GM18909 (cell line): ENCODE data around the gene SLC37A1.

Source experiments
- ATAC-seq: cut with Tn5 transposase; IDR thresholded peaks from one replicate; pipeline ENCODE4 v1.9.1; 2021; ENCODE audit warnings: mild to moderate bottlenecking; ENCODE audit not compliant: unreplicated experiment, poor library complexity

SLC37A1 gene

DNA sequence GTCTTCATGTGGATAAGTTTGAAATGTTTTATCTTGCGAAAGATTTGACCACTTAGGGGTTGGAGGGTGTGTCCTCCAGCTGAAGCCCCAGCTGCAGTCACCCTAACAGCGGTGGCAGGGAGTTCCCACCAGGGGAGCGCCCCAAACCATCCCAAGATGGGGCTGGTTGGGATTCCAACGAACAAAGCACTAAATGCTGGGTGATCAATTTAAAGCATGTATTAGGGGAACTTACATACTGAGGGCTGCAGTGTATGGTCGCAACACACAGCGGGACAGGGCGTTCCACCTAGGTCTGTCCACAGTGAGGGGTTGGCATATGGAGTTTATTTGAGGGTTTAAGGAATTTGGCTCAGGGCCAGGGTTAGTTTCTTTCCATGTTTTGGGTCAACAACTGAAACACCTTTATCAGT is 26.3 kb downstream of the SLC37A1 start:
- no peak for ATAC-seq

DNA sequence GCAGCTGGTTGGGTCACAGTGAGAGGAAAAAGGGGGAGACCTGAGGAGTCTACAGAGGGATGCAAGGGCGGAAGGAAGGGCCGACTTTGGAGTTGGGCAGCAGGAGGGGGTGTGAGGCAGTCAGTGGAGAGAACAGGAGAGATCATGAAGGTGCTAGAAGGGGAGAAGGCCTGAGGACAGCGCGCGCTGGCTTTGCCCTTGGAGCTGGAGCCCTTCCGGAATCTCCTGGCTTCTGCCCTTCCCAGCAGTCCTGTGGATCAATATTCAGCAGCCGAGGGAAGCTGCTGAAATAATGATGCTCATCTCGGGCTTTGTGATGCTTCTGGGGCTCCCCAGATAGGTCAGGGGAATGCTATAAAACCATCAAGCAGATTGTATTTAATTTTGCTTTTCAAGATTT is 26.7 kb downstream of the SLC37A1 start:
- ATAC-seq: no peak

- no peak for ATAC-seq
Observed at GRCh38 chr21:42541174-42541573, 27.5 kb downstream of the SLC37A1 start.

- ATAC-seq: no peak
Observed at GRCh38 chr21:42541618-42542017, 28.0 kb downstream of the SLC37A1 start.

- no peak for ATAC-seq
Observed at GRCh38 chr21:42542196-42542595, 28.5 kb downstream of the SLC37A1 start.

GRCh38 chr21:42542596-42542995 is 28.9 kb downstream of the SLC37A1 start:
- no peak for ATAC-seq

DNA sequence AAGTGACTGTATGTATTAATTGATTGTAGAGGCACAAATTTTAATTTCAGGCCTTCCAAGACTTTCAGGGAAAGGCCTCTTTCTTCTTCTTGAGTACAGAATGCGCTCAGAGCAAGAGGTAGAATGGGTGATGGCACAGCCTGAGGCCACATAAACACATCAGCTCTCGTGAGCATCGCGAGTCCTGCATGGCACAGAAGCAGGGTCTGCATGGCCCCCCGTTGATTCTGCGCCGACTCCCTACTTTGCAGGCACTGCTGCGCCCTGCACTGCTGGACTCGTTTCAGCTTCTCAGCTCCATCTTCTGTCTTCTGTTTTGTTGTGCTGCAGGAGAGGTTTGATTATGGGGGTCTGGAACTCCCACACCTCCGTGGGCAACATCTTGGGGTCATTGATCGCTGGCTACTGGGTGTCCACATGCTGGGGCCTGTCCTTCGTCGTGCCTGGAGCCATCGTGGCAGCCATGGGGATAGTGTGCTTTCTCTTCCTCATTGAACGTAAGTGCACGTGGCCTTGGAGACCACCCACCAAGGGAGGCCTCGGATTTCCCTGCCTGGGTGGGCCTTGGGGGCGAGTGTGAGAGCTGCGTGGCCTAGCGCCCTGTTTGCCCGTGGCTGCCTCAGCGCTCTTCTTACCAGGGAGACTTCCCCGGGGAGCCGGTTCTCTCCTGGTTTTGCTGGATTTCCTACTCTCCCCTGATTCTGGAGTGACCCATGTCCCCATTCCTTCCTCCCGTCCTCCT is 29.6 kb downstream of the SLC37A1 start:
- no peak for ATAC-seq

GRCh38 chr21:42544544-42544943 is 30.9 kb downstream of the SLC37A1 start:
- no peak for ATAC-seq

DNA sequence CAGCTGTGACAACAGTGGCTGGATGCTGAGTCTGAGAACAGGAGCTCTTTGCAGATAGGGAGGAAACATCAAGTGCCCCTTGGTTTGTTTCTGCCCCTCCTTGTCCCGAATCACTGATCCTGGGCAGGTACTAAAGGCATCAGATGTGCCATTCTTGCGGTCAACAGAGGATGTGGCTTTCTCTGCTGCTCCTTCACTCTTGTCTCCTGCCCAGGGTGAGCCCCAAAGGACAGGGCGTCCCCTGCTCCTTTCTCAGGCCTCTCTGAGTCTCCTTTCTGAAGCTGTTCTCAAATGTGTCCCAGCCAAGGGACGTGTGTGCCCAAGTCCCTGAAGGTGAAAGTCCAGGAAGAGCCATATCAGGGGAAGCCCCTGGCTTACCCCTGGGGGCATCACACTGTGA is 31.7 kb downstream of the SLC37A1 start:
- ATAC-seq: no peak

GRCh38 chr21:42545745-42546144 is 32.1 kb downstream of the SLC37A1 start:
- no peak for ATAC-seq

DNA sequence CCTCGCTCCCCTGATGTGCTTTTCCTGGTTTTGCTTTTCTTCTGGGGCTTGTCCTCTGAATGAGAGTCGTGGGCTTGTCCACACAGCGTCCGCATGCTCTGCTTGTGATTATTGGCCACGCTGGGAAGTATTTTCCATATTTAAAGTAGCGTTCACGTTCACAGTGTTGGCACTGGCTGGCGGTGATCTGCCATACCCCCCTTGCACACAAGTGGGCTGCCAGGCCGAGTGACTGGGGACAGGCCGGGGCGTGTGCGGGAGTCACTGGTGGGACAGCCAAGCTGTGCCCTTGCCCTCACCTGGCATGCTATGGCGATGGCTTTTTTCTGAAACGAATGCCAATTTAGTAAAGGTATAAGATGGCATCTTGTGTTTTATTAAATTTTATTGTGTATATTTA is 32.8 kb downstream of the SLC37A1 start:
- ATAC-seq: no peak

- ATAC-seq: no peak
Observed at GRCh38 chr21:42547001-42547905, 33.6 kb downstream of the SLC37A1 start.

- ATAC-seq: no peak
Observed at GRCh38 chr21:42547906-42548365, 34.3 kb downstream of the SLC37A1 start.

DNA sequence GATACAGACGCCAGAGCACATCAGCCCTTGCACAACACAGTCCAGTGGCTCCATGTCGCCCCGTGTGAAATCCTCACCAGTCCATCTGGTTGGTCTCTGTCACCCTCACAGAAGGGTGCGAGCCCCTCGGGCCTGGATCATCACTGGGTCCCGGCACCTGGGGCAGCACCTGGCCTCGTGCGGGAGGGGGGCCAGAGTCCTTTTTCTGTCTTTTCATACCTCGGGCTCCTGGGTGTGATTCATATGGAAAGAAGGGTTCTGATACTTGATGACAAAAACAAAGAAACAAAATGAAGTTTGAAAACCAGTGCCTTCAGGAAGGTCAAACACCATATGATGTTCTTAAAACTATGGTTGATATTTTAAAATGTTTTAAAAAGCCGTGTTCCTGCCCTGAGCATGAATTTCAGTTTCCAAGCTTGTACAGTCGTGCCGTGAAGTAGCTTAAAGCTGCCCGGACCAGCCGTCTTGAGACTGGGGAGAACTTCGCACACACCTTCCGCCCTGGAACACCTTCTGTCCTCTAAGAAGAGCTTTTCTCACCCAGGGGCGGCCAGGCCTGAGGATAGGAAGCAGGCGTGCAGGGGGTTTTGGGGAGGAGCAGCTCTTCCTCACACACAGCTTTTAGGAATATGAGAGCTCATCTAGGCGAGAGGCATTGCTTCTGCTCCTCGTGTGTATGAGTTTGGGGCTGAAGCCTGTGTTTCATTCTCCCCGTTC is 35.2 kb downstream of the SLC37A1 start:
- no peak for ATAC-seq

DNA sequence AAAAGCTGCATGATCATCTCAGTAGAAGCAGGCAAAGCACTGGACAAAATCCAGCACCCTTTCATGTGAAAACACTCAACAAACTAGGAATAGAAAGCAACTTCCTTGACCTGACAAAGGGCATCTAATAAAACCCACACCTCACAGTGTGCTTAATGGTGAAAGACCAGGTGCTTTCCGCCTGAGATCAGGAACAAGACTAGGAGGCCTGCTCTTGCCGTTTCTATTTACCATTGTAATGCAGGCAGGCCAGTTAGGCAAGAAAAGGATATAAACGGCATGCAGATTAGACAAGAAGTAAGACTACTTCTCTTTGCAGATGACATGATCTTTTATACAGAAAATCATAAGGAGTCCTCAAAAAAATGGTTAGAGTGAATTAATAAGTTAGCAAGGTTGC is 37.2 kb downstream of the SLC37A1 start:
- ATAC-seq: no peak

GRCh38 chr21:42552407-42553336 is 39.0 kb downstream of the SLC37A1 start:
- ATAC-seq: no peak

DNA sequence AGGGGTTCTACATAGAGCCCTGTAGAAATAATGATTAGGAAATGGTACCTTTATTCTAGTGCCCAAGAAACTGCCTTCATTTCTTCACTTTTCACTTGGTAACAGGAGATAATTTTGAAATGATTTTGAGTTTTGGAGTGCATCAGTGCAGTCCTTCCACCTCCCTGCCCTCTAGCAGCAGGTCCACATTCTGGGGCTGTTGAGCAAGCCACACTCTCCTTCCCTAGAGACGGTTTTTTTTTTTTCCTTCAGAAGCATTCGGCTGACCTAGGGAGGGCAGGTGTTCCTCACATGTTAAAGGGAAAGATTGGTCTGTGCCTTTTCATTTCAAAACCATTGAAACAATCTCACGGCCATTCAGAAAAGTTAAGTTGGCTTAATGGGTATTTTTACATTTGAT is 39.8 kb downstream of the SLC37A1 start:
- ATAC-seq: no peak

DNA sequence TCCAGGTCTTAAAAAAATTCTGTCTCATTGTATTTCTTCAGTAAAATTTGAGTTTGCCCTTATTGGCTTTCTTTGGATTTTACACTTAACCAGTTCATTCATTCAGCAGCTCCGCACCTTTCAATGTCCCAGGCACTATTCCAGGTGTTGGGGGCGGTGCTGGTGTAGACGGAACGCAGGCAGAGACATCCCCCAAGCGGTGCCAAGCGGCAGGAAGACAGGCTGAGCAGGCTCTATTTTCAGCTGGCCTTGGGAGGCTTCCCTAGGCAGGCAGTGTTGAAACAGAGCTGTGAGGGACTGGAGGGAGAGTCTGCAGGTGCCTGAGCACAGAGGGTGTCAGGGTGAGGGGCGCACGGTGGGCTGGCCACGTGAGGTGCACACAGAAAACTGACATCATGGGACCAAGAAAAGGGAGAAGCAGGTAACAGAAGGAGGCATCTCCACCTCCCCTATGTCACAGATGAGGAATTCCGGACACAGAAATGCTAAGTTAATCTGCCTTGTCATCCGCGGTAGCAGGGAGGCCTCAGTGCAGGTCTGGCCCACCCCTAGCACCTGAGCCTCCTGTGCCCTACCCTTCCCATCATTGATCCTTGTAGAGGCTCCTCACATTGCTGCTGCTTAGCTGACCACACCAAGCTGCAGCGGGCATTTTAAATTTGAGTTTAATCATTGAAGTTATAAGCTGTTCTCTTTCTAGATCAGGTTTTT is 40.8 kb downstream of the SLC37A1 start:
- ATAC-seq: no peak

DNA sequence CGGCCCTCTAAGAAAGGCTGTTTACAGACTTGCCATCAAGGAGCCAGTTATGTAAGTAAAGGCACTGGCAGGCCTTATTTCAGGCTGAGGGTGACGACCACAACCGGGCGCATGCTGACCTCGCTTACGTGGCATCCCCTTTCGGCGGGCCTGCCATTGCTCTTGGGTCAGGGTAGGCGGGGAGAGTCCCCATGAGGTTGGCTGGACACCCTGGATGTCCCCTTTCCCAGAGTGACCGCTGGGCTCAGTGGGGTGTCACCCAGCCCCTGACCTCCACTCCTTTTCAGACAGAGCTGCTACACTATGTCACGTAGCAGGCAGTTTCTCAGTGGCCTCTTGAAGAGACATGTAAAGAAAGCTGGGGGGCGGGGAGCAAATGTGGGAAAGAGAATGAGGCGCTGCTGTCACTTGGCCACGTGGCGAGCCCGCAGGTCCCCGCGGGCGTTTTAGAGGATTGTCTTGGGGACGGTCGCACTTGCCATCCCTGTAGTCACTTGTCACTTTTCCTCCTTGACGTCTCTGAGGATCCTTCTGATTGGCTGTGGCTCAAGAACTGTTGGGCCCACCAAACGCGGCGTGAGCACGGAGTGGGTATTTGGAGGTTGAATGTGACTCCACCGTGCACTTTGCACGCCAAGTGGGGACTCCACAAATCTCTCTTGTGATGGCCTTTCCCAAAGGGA is 42.2 kb downstream of the SLC37A1 start:
- ATAC-seq: no peak
